ENCODE measurements around the gene CFAP44.

DNA sequence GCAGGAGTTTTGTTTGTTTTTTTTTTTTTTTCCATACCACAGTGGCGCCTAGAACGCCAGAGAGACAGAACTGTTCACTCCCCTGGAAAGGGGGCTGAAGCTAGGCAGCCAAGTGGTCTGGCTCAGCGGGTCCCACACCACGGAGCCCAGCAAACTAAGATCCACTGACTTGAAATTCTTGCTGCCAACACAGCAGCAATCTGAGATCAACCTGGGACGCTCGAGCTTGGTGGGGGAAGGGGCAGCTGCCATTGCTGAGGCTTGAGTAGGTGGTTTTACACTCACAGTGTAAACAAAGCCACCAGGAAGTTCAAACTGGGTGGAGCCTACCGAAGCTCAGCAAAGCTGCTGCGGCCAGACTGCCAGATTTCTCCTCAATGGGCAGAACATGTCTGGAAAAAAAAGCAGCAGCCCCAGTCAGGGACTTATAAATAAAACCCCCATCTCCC lies 43.9 kb upstream of the CFAP44 start:
- TF ChIP-seq POLR2AphosphoS5 (IDR thresholded peaks at IDR 0.05; ENCODE audit: insufficient read depth, low read depth, low read length) (no peak), EZH2 (IDR thresholded peaks at IDR 0.05; ENCODE audit: borderline replicate concordance, low read depth, low read length, severe bottlenecking) (no peak), CTCF (IDR thresholded peaks at IDR 0.05; ENCODE audit: extremely low read depth in 1 of 2, insufficient read depth in 1 of 2, low read depth in 1 of 2, low read length in 2 of 2) (no peak)
